Right lung (tissue), 5 donors: Measurements from ENCODE around the gene IFT25. TPM values are rescaled to one million over a fixed set of nuclear protein-coding genes. Genes with fewer than 3 reads are reported as not detected.
A peak's percentile ranks its signal among the peaks of the same experiment; 100 is the strongest.
"Not testable (repeated sequence)": the region's sequence is repeated elsewhere in the genome, so short reads cannot be mapped to it uniquely, and the experiment has no call there.

Experiments
- DNase-seq, 2 donors: peaks; one replicate each; pipeline ENCODE4 v3.0.0-alpha.2; 2013
- polyA plus RNA-seq, 5 donors: library from polyadenylated mRNA; unstranded; fragments of 120-200 nt; gene quantifications; one replicate each; pipeline versions ENCODE4 v1.2.1 to v1.2.3, GENCODE V29; 2013; ENCODE audit warnings: inconsistent platforms in 1 of 5, low replicate concordance in 1 of 5; ENCODE audit not compliant: insufficient read length in 5 of 5, insufficient read depth in 1 of 5

The IFT25 gene
- polyA plus RNA-seq, 5 donors: 46.0 to 75.0 (median 53.2) TPM

DNA sequence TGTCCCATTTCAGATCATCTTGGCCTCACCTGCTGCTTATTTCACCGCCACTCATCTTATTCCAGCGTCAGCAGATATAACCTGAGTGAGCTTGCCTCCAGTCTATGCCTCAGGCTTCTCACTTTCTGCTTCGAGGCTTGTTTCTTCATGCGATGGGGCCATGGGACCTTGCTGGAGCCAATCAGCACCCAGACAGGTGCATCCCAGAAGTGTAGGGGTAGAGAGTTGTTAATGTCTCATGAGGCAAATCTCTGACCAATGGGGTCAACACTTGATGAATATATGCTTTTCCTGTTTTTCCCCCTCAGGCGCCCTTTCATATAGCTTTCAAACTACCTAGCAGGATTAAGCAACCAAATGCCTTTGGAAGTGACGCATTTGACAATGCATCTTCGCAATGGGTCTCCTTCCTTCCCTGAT is 55.0 kb downstream of the IFT25 start:
- no peak for DNase-seq

DNA sequence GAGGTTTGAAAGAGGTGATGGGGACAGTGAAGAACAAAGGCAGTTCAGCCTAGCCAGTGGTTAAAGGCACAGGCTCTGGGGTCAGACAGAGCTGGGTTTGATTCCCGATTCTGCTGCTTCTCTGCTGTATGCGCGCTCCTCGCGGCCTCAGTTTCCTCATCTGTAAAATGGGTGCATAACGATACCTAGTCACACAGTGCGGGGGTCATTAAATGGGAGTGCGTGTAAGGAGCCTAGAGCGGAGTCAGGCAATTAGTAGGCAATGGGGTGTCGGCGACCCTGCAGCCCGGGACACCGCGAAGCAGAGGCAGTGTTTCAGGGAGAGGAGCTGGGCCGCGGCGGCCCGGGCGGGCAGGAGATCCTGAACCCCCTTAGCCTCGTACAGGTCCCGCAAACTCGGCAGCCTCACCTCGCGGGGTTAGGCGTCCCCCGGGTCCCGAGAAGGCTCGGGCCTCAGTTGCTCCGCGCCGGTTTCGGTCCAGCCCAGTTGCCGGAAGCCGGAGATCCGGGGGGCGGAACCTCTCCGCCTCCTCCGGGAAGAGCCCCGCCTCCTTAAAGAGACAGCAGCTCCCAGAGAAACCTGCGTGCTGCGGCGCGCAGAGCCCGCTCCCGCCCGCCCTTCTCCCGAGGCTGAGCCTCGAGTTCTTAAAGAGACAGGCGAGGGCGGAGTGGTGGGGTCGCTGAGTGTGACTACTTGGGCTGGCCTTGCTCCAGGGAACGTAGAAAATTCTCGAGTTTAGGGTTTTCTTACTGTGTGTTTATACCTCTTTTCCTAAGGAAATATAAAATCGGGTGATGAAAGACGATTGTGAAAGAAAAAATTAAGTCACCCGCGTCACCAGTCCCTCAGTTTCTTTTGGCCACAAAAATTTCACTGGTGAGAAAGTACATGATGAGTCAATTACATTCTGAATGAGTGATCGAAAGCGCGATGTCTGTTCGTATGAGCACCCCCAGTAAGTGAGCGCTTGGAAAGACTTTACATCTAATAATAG is 55.9 kb downstream of the IFT25 start, which contains the start of gene YIPF1:
TSS of gene YIPF1 (minus strand) at position 494 of the 995 bp plus-strand sequence. CDS start 860 bp downstream, outside the sequence.
- peak; percentile 85 to 87 for DNase-seq

DNA sequence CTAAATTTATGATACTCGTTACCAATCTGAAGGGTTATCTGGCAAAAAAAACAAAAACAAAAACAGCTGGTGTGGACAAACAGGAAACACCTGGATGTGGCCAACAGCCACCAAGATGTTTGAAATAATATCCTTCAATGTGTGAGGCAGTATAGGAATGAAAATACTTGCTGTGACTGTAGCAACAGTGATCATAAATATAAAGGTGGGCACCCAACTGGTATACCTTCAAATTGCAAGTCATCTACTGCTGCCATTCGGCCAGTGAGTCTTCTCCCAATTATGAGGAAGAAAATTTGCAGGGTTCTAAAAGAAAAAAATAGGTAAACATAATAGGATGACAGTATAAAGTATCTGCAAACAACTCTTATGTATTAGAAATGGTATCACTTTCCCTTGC is 56.8 kb downstream of the IFT25 start:
- no peak for DNase-seq

DNA sequence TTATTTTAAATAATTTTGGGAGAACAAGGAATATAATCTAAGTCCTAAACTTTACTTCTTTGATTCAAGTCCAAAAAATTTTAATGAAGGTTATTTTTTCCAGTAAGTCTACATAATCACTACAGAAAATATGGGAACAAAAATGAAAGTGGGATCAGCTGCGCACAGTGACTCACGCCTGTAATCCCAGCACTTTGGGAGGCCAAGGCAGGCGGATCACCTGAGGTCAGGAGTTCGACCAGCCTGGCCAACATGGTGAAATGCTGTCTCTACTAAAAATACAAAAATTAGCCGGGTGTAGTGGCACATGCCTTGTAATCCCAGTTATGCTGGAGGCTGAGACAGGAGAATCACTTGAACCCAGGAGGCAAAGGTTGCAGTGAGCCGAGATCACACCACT is 61.9 kb downstream of the IFT25 start:
- DNase-seq: not testable (repeated sequence)

DNA sequence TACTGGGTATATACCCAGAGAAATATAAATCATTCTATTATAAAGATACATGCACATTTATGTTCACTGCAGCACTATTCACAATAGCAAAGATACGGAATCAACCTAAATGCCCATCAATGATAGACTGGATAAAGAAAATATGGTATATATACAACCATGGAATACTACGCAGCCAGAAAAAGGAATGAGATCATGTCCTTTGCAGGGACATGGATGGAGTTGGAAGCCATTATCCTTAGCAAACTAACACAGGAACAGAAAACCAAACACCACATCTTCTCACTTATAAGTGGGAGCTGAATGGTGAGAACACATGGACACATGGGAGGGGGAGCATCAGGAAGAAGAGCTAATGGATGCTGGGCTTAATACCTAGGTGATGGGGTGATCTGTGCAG is 63.6 kb downstream of the IFT25 start:
- DNase-seq: not testable (repeated sequence)

DNA sequence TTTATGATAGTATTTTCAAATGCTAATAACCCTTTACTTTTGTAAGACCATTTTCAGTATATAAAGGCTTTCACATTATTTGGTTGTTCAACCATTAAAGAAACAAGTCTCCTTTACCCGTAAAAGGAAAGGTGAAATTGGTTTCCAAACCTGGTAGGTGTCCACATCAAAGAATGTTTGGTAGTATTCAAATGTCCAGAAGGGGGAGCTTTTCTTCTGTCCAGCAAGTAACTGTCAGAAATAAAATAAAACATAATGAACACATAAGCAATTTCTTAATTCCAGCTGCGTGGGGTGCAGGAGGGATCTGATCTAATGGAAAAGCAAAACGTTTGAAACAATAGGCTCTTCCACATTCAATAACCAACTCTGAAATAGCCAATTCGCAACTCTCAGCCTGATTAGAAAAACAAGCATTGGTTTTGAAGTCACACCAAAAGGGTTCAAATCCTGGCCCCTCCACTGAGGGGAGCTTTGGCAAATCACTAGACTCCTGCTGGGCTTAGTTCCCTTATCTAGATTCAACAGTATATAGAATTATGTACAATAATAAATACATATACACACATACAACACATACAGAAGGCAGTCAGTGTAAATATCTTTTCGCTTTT is 66.9 kb downstream of the IFT25 start:
- DNase-seq: no peak

DNA sequence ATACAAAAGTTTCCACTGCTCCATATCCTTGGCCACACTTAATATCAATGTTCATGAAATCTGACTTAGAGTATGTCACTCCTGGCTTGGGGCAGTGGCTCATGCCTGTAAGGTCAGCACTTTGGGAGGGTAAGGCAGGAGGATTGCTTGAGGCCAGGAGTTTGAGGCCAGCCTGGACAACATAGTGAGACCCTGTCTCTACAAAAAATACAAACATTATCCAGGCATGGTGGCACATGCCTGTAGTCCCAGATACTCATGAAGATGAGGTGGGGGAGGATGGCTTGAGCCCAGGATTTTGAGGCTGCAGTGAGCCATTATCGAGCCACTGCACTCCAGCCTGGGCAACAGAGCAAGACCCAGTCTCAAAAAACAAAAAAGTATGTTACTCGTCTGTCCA is 70.3 kb downstream of the IFT25 start:
- not testable (repeated sequence) for DNase-seq

DNA sequence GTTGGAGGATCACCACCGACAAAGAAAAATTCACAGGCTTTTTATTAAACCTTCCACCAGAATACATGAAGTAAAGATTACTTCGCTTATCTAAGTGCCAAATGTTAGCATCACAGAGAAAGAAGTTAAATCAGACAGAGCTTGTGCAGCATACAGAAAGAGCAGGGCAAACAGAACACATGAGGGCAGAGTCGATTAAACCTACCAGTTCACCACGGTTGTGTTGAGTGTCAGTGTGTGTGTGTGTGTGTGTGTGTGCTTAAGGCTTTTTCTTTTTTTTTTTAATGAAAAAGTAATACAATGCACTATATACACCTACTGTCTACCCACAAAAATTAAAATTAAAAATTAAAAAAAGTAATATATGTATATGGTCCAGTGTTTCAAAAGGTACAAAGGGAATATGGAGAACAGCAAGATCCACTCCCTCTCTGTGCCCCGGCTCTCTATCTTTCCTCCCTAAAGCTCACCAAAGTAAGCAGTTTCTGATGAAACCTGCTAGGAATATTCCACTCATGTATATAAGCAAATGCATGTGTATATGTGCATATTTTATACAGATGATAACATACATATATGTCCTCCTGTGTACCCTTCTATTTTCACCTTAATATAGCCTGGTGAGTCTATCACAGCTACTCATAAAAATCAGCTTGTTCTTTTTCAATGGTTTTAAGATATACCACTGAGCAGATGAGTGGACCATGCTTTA is 73.6 kb downstream of the IFT25 start:
- DNase-seq: no peak

Other genes starting within 250 kb of the IFT25 start
- under 1 TPM in 3 of 5 donors, not detected in 2; 0.06 to 0.10 (median 0.06) TPM for gene GLIS1, start 206.5 kb downstream of the IFT25 start, polyA plus RNA-seq
- 10 to 100 TPM; 17.1 to 31.3 (median 22.1) TPM for gene NDC1, start 107.4 kb downstream of the IFT25 start, polyA plus RNA-seq
- 10 to 100 TPM; 25.5 to 28.3 (median 26.7) TPM for gene YIPF1, start 55.9 kb downstream of the IFT25 start, polyA plus RNA-seq
- gene DIO1, start 51.5 kb downstream of the IFT25 start, polyA plus RNA-seq: under 1 TPM; 0.39 to 0.95 (median 0.77) TPM
- gene LRRC42, start 651 bp upstream of the IFT25 start, polyA plus RNA-seq: 10 to 100 TPM; 31.5 to 38.9 (median 35.1) TPM
- 1 to 10 TPM in 4 of 5 donors, under 1 TPM in 1; 0.67 to 8.2 (median 4.0) TPM for gene LDLRAD1, start 72.5 kb upstream of the IFT25 start, polyA plus RNA-seq
- gene TMEM59, start 107.5 kb upstream of the IFT25 start, polyA plus RNA-seq: 100 to 1,000 TPM; 257 to 347 (median 298) TPM
- gene TCEANC2, start 107.9 kb upstream of the IFT25 start, polyA plus RNA-seq: 10 to 100 TPM in 4 of 5 donors, 1 to 10 TPM in 1; 8.5 to 13.0 (median 11.9) TPM
- under 1 TPM in 1 of 5 donors, not detected in 4; 0.06 TPM for gene CDCP2, start 207.3 kb upstream of the IFT25 start, polyA plus RNA-seq